Calu3 (cell line): Measurements from ENCODE around the gene RNPEP. TPM values are rescaled to one million over a fixed set of nuclear protein-coding genes. Genes with fewer than 3 reads are reported as not detected.

ENCODE experiments used
- BruUV-seq: library from RNA; stranded (reverse); fragments of 400-500 nt; replicated peaks from 2 replicates; lab custom pipeline; 2021; lab: Mats Ljungman, UMichigan
- CTCF ChIA-PET: fragments of 300-600 bp; sonication (Branson Sonifier 250); formaldehyde crosslinking; loops from one replicate; lab custom pipeline; 2022; ENCODE audit warnings: antibody characterized with exemption; lab: Charles Lee
- DNase-seq: peaks from one replicate; pipeline ENCODE4 v3.0.0; 2022
- H3K27ac Mint-ChIP-seq: one replicate; pipeline ENCODE4 v1.8.0; 2022; ENCODE audit warnings: mixed read lengths; ENCODE audit not compliant: unreplicated experiment
- H3K27me3 Mint-ChIP-seq: one replicate; pipeline ENCODE4 v1.8.0; 2022; ENCODE audit warnings: mixed read lengths; ENCODE audit not compliant: unreplicated experiment
- H3K36me3 Mint-ChIP-seq: one replicate; pipeline ENCODE4 v1.8.0; 2022; ENCODE audit warnings: mild to moderate bottlenecking, moderate library complexity, mixed read lengths; ENCODE audit not compliant: insufficient read depth, unreplicated experiment
- H3K4me1 Mint-ChIP-seq: one replicate; pipeline ENCODE4 v1.8.0; 2022; ENCODE audit warnings: mild to moderate bottlenecking, low read depth, mixed read lengths; ENCODE audit not compliant: unreplicated experiment
- H3K4me3 Mint-ChIP-seq: one replicate; pipeline ENCODE4 v1.8.0; 2022; ENCODE audit warnings: mild to moderate bottlenecking, low read depth, moderate library complexity, mixed read lengths; ENCODE audit not compliant: unreplicated experiment
- H3K9me3 Mint-ChIP-seq: one replicate; pipeline ENCODE4 v1.8.0; 2022; ENCODE audit warnings: low read depth, mixed read lengths; ENCODE audit not compliant: unreplicated experiment
- intact Hi-C: fragments of 100-400 bp; cut with micrococcal nuclease; formaldehyde crosslinking; loops from one replicate; pipeline ENCODE4 v1.10.0; 2022; ENCODE audit not compliant: unreplicated experiment
- total RNA-seq: library from RNA; stranded (reverse); gene quantifications from 2 replicates; pipeline ENCODE4 v1.2.3, GENCODE V29; 2022
- TF ChIP-seq, protein P1 (sequence below): fragments of 200-600 bp; IDR thresholded peaks from one replicate; pipeline ENCODE4 v1.8.0; 2022; ENCODE audit warnings: antibody characterized with exemption; ENCODE audit not compliant: unreplicated experiment

The RNPEP gene
- total RNA-seq, 1 experiment from 2014 or later: 91.6 TPM

GRCh38 chr1:201988601-201989000, 6.2 kb downstream of the RNPEP start:
- no peak overlapping the region for H3K27ac Mint-ChIP-seq
- BruUV-seq: no TSS peak
- intact Hi-C loops: no loop called here
- H3K36me3 Mint-ChIP-seq: peaks cover 40% of the 10 kb centered on the region
- no peaks in the 10 kb centered on the region for H3K27me3 Mint-ChIP-seq
- no peak overlapping the region for H3K4me3 Mint-ChIP-seq
- H3K4me1 Mint-ChIP-seq: peaks cover 9% of the 10 kb centered on the region
- no peaks in the 10 kb centered on the region for H3K9me3 Mint-ChIP-seq
- TF ChIP-seq, protein P1, sequence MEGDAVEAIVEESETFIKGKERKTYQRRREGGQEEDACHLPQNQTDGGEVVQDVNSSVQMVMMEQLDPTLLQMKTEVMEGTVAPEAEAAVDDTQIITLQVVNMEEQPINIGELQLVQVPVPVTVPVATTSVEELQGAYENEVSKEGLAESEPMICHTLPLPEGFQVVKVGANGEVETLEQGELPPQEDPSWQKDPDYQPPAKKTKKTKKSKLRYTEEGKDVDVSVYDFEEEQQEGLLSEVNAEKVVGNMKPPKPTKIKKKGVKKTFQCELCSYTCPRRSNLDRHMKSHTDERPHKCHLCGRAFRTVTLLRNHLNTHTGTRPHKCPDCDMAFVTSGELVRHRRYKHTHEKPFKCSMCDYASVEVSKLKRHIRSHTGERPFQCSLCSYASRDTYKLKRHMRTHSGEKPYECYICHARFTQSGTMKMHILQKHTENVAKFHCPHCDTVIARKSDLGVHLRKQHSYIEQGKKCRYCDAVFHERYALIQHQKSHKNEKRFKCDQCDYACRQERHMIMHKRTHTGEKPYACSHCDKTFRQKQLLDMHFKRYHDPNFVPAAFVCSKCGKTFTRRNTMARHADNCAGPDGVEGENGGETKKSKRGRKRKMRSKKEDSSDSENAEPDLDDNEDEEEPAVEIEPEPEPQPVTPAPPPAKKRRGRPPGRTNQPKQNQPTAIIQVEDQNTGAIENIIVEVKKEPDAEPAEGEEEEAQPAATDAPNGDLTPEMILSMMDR: no peak
- DNase-seq: no peak
- CTCF ChIA-PET: interaction anchor here (0.6 to 1.6 kb wide), 3 partner anchors 12 to 83 kb away, joined by 3 read pairs; no protein-coding TSS in a partner anchor

- TF ChIP-seq, protein P1: no peak
- H3K9me3 Mint-ChIP-seq: no peaks in the 10 kb centered on the region
- H3K27me3 Mint-ChIP-seq: no peaks in the 10 kb centered on the region
- H3K27ac Mint-ChIP-seq: no peak overlapping the region
- no TSS peak for BruUV-seq
- intact Hi-C loops: loop anchor here (10.0 kb wide), 1 partner anchor 325 kb away; no protein-coding TSS in a partner anchor
- DNase-seq: no peak
- no peak overlapping the region for H3K4me3 Mint-ChIP-seq
- peaks cover 2% of the 10 kb centered on the region for H3K4me1 Mint-ChIP-seq
- peaks cover 47% of the 10 kb centered on the region for H3K36me3 Mint-ChIP-seq
- CTCF ChIA-PET: interaction anchor here (1.3 kb wide), 1 partner anchor 11 kb away, joined by 3 read pairs; no protein-coding TSS in a partner anchor
Measured at GRCh38 chr1:201989354-201990128, 7.1 kb downstream of the RNPEP start.

DNA sequence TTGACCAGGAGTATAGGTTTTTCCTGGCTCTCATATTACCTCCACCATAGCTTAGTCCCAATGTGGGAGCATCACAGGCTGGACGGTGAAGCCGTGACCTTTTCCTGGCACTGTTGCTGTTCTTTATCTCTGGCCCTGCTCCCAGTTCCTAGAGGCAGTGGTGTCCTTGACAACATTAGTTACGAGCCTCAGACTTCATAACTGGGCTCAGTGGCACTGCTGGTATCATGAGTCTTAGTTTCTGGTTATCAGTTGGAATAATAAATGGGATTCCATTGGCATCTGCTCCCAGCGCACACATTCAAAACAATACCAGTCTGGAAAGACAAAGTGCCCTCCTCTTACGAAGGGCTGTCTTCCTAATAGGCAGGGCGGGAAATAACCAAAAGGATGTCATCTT, 8.0 kb downstream of the RNPEP start:
- no peaks in the 10 kb centered on the region for H3K9me3 Mint-ChIP-seq
- H3K36me3 Mint-ChIP-seq: peaks cover 48% of the 10 kb centered on the region
- no peak for DNase-seq
- H3K27me3 Mint-ChIP-seq: no peaks in the 10 kb centered on the region
- no TSS peak for BruUV-seq
- TF ChIP-seq, protein P1: no peak
- CTCF ChIA-PET: no interaction called here
- H3K4me1 Mint-ChIP-seq: no peaks in the 10 kb centered on the region
- no peak overlapping the region for H3K27ac Mint-ChIP-seq
- intact Hi-C loops: loop anchor here (10.0 kb wide), 1 partner anchor 324 kb away; no protein-coding TSS in a partner anchor
- H3K4me3 Mint-ChIP-seq: no peak overlapping the region

- H3K4me3 Mint-ChIP-seq: no peak overlapping the region
- CTCF ChIA-PET: interaction anchor here (0.5 to 1.8 kb wide), 26 partner anchors 8 to 155 kb away, joined by 3 to 29 read pairs (median 4); partner anchors contain the start of genes ELF3, GPR37L1 and RNPEP
- intact Hi-C loops: loop anchor here (1.0 to 10.0 kb wide), 2 partner anchors 120 to 315 kb away; no protein-coding TSS in a partner anchor
- TF ChIP-seq, protein P1: peak; percentile 85
- no peaks in the 10 kb centered on the region for H3K27me3 Mint-ChIP-seq
- no TSS peak for BruUV-seq
- DNase-seq: peak; percentile 65
- H3K36me3 Mint-ChIP-seq: peaks cover 57% of the 10 kb centered on the region
- H3K9me3 Mint-ChIP-seq: no peaks in the 10 kb centered on the region
- H3K27ac Mint-ChIP-seq: no peak overlapping the region
- no peaks in the 10 kb centered on the region for H3K4me1 Mint-ChIP-seq
Measured at GRCh38 chr1:201999625-202000238, 17.3 kb downstream of the RNPEP start.
